DOHH2 (cell line): Measurements from ENCODE around the gene LNP1.

ENCODE experiments used
- EZH2phosphoT487 ChIP-seq: fragments of 200-600 bp; sonication (generic); IDR thresholded peaks from 2 replicates; pipeline ENCODE4 v1.6.1; 2017; ENCODE audit warnings: borderline replicate concordance, mild to moderate bottlenecking, antibody characterized with exemption, low read length, moderate library complexity, mixed read lengths
- TF ChIP-seq, protein P1 (sequence below): fragments of 200-600 bp; sonication (generic); IDR thresholded peaks from one replicate; pipeline ENCODE4 v1.5.1; 2014; ENCODE audit warnings: antibody characterized with exemption, mild to moderate bottlenecking, low read depth, low read length; ENCODE audit not compliant: poor library complexity, severe bottlenecking

DNA sequence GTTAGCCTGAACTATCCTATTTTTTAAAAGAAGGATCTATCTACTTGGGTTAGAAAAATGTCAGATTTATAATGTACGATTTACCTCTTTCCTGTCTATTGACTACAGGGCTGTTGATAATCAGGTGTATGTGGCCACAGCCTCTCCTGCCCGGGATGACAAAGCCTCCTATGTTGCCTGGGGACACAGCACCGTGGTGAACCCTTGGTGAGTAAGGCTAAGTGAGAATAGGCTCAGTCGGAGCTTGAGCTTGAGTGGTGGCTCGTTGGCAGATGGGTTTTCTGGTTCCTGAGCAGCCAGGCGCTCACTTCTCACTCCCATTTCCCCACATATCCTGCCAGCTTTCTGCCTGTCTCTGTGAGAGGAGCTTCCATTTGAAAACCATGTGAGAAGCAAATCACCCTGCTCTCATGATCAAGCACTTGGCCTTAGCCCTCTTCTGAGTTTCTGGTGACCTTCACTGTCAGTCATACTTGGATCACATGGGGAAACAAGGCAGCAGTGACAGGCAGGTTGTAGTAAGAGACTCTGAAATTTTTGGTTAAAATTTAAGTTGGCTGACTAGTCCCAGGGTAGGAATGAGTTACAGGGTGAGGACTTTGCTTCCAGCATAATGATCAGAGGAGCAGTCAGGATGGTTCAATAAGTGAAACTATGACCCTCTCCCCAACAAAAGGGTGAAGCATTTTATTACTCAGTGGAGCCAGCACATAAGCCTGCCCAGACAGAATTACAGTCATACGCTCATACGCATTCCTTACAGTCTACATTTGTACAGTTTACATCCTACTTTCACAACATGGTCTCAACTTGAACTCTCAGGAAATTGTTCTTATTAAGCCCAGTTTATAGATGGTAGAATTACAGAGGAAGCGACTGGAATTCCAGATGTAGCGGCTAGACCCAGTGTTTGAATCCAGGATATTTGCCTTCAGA, 48.8 kb upstream of the LNP1 start:
- TF ChIP-seq, protein P1, sequence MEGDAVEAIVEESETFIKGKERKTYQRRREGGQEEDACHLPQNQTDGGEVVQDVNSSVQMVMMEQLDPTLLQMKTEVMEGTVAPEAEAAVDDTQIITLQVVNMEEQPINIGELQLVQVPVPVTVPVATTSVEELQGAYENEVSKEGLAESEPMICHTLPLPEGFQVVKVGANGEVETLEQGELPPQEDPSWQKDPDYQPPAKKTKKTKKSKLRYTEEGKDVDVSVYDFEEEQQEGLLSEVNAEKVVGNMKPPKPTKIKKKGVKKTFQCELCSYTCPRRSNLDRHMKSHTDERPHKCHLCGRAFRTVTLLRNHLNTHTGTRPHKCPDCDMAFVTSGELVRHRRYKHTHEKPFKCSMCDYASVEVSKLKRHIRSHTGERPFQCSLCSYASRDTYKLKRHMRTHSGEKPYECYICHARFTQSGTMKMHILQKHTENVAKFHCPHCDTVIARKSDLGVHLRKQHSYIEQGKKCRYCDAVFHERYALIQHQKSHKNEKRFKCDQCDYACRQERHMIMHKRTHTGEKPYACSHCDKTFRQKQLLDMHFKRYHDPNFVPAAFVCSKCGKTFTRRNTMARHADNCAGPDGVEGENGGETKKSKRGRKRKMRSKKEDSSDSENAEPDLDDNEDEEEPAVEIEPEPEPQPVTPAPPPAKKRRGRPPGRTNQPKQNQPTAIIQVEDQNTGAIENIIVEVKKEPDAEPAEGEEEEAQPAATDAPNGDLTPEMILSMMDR: no peak
- TF ChIP-seq EZH2phosphoT487: no peak
